GM23338 (cell line): ENCODE data around the gene SLC35D1. TPM values are rescaled to one million over a fixed set of nuclear protein-coding genes. Genes with fewer than 3 reads are reported as not detected.

Experiments
- ATAC-seq: fragments of 200-7000 bp; cut with Tn5 transposase; 3 replicates; pipeline ENCODE4 v1.9.1; 2020
- DNase-seq: peaks from one replicate; pipeline ENCODE4 v3.0.0-alpha.2; 2015; ENCODE audit warnings: low spot score
- H2AFZ ChIP-seq: fragments of 200-600 bp; sonication (generic); 2 replicates; pipeline ENCODE4 v1.8.0; 2016; ENCODE audit warnings: antibody characterized with exemption, mild to moderate bottlenecking, moderate library complexity
- H3F3A ChIP-seq: fragments of 200-600 bp; sonication (generic); replicated peaks from 2 replicates; pipeline ENCODE4 v1.8.0; 2017; ENCODE audit warnings: antibody characterized with exemption, mixed run types, low read depth
- H3K27ac ChIP-seq: fragments of 200-600 bp; sonication (generic); 2 replicates; pipeline ENCODE4 v1.6.1; 2016; ENCODE audit warnings: low read depth
- H3K27me3 ChIP-seq: fragments of 200-600 bp; sonication (generic); 2 replicates; pipeline ENCODE4 v1.8.0; 2016; ENCODE audit warnings: mild to moderate bottlenecking, mixed run types, moderate library complexity; ENCODE audit not compliant: insufficient read depth
- H3K36me3 ChIP-seq: fragments of 200-600 bp; sonication (generic); 2 replicates; pipeline ENCODE4 v1.8.0; 2016; ENCODE audit warnings: mild to moderate bottlenecking; ENCODE audit not compliant: insufficient read depth
- H3K4me1 ChIP-seq: fragments of 200-600 bp; sonication (generic); 2 replicates; pipeline ENCODE4 v1.8.0; 2016; ENCODE audit warnings: mild to moderate bottlenecking, moderate library complexity; ENCODE audit not compliant: insufficient read depth
- H3K4me2 ChIP-seq: fragments of 200-600 bp; sonication (generic); 2 replicates; pipeline ENCODE4 v1.7.1; 2017; ENCODE audit warnings: mixed run types
- H3K4me3 ChIP-seq: fragments of 200-600 bp; sonication (generic); 2 replicates; pipeline ENCODE4 v1.6.1; 2016; ENCODE audit warnings: mixed run types
- H3K79me2 ChIP-seq: fragments of 200-600 bp; sonication (generic); replicated peaks from 2 replicates; pipeline ENCODE4 v1.8.0; 2017; ENCODE audit warnings: mild to moderate bottlenecking; ENCODE audit not compliant: insufficient read depth
- H3K9me2 ChIP-seq: fragments of 200-600 bp; sonication (generic); 2 replicates; pipeline ENCODE4 v1.8.0; 2017; ENCODE audit not compliant: insufficient read depth
- H4K20me1 ChIP-seq: fragments of 200-600 bp; sonication (generic); replicated peaks from 2 replicates; pipeline ENCODE4 v1.8.0; 2017; ENCODE audit warnings: mild to moderate bottlenecking; ENCODE audit not compliant: insufficient read depth
- H3K27ac Mint-ChIP-seq: 2 replicates; pipeline ENCODE4 v1.8.0; 2020; ENCODE audit warnings: inconsistent platforms, mild to moderate bottlenecking, moderate library complexity, mixed read lengths
- H3K27me3 Mint-ChIP-seq: 3 replicates; pipeline ENCODE4 v1.8.0; 2022; ENCODE audit warnings: low read depth, mild to moderate bottlenecking, moderate library complexity, mixed read lengths, inconsistent platforms; ENCODE audit not compliant: insufficient read depth, poor library complexity
- H3K36me3 Mint-ChIP-seq: 3 replicates; pipeline ENCODE4 v1.8.0; 2021; ENCODE audit warnings: low read depth, mild to moderate bottlenecking, inconsistent platforms, moderate library complexity, mixed read lengths
- H3K4me1 Mint-ChIP-seq: 3 replicates; pipeline ENCODE4 v1.8.0; 2020; ENCODE audit warnings: mild to moderate bottlenecking, inconsistent platforms, mixed read lengths
- H3K4me3 Mint-ChIP-seq: 3 replicates; pipeline ENCODE4 v1.8.0; 2021; ENCODE audit warnings: moderate library complexity, mild to moderate bottlenecking, inconsistent platforms, mixed read lengths
- H3K9me3 Mint-ChIP-seq: 3 replicates; pipeline ENCODE4 v1.8.0; 2020; ENCODE audit warnings: moderate library complexity, mild to moderate bottlenecking, inconsistent platforms, mixed read lengths
- CREB1 ChIP-seq: fragments of 250-450 bp; sonication (Bioruptor Pico); IDR thresholded peaks from 2 replicates; pipeline ENCODE4 v1.5.0; 2020; ENCODE audit warnings: low read depth, mild to moderate bottlenecking, moderate library complexity
- EZH2 ChIP-seq: fragments of 200-600 bp; sonication (generic); IDR thresholded peaks from one replicate; pipeline ENCODE4 v1.8.0; 2017; ENCODE audit warnings: antibody characterized with exemption, mild to moderate bottlenecking, low read depth; ENCODE audit not compliant: unreplicated experiment
- EZH2phosphoT487 ChIP-seq: fragments of 200-600 bp; sonication (generic); IDR thresholded peaks from one replicate; pipeline ENCODE4 v1.8.1; 2018; ENCODE audit warnings: antibody characterized with exemption; ENCODE audit not compliant: unreplicated experiment
- JUNB ChIP-seq: IDR thresholded peaks from one replicate; pipeline ENCODE4 v1.6.1; 2016; ENCODE audit warnings: antibody characterized with exemption; ENCODE audit not compliant: unreplicated experiment
- NANOG ChIP-seq: IDR thresholded peaks from 2 replicates; pipeline ENCODE4 v1.6.1; 2016; ENCODE audit warnings: antibody characterized with exemption, borderline replicate concordance
- POLR2AphosphoS5 ChIP-seq: IDR thresholded peaks from 2 replicates; pipeline ENCODE4 v1.6.1; 2016; ENCODE audit warnings: antibody characterized with exemption, low read depth
- STAT1 ChIP-seq: IDR thresholded peaks from one replicate; pipeline ENCODE4 v1.6.1; 2016; ENCODE audit warnings: antibody characterized with exemption; ENCODE audit not compliant: unreplicated experiment
- ZNF114 ChIP-seq: fragments of 250-450 bp; sonication (Bioruptor Pico); IDR thresholded peaks from 2 replicates; pipeline ENCODE4 v1.5.0; 2020; ENCODE audit warnings: mild to moderate bottlenecking, moderate library complexity
- ZNF331 ChIP-seq: fragments of 250-450 bp; sonication (Bioruptor Pico); IDR thresholded peaks from 2 replicates; pipeline ENCODE4 v1.5.0; 2020; ENCODE audit warnings: low read depth, mild to moderate bottlenecking, moderate library complexity
- polyA plus RNA-seq: library from polyadenylated mRNA; unstranded; fragments of >200 nt; fragmentation: Nextera tagmentation; extraction: Ambion mirVana; gene quantifications from 2 replicates; pipeline ENCODE4 v1.2.1, GENCODE V29; 2016
- total RNA-seq: library from RNA; depleted of rRNA; stranded (reverse); fragments of >200 nt; shearing (Covaris generic); gene quantifications from 2 replicates; pipeline ENCODE4 v1.2.3, GENCODE V29; 2014
- TF ChIP-seq, protein P1 (sequence below): IDR thresholded peaks from one replicate; pipeline ENCODE4 v1.6.1; 2018; ENCODE audit warnings: antibody characterized with exemption; ENCODE audit not compliant: unreplicated experiment
- TF ChIP-seq, protein P2 (sequence below): IDR thresholded peaks from 2 replicates; pipeline ENCODE4 v1.6.1; 2016; ENCODE audit warnings: antibody characterized with exemption
- TF ChIP-seq, protein P3 (sequence below): fragments of 250-450 bp; sonication (Bioruptor Pico); IDR thresholded peaks from 2 replicates; pipeline ENCODE4 v1.5.0; 2020; ENCODE audit warnings: mild to moderate bottlenecking, moderate library complexity
- TF ChIP-seq, protein P4 (sequence below), 2 experiments: fragments of 200-600 bp in 1 of 2; sonication (generic) in 1 of 2; conservative IDR thresholded peaks; 2 replicates each; pipeline versions ENCODE4 v1.5.1 to v1.6.1; 2016 to 2017; ENCODE audit warnings: antibody characterized with exemption in 2 of 2, low read depth in 2 of 2, mild to moderate bottlenecking in 2 of 2, moderate library complexity in 1 of 2

The SLC35D1 gene
- total and polyA plus RNA-seq, 2 experiments from 2014 or later = 0.68 to 2.8 TPM

DNA sequence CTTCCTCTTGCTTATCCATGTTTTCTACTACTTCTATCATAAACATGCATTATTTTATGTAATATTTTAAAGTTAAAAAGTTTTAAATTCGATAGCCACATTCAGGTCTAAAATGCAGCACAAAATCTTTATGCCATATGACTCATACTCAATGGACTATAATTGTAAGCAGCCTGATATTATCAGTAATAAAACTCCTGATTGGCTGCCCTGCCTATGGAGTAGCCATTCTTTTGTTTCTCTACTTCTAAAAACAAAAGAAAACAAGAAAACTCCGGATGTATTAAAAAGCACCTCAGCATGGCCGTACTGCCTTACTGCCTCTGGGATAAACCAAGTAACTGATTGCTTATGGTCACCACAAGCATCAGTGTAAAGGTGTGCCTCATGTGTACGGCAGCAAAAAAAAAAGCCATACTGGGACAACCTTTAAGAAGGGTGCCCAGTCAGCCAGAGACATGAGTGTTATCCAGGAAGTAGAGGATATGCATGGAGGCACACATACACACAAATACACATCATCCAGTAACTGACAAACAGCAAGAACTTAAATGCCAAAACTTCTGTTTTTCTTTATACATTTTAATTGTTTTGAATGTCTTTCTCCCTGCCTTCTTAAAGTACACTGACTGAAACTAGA, 9.2 kb downstream of the SLC35D1 start:
- H3K4me2 ChIP-seq = no peak overlapping the region
- H3K27ac ChIP-seq = no peak overlapping the region
- H3K9me2 ChIP-seq = no peaks in the 10 kb centered on the region
- Mint-ChIP-seq H3K36me3 (peaks cover 12% of the 10 kb centered on the region; the same call in 2 of the 3 replicates), H3K4me3 (no peak overlapping the region), H3K9me3 (no peaks in the 10 kb centered on the region), H3K27ac (no peak overlapping the region), H3K4me1 (peaks cover 23% of the 10 kb centered on the region), H3K27me3 (no peaks in the 10 kb centered on the region)
- H3K4me1 ChIP-seq = no peaks in the 10 kb centered on the region
- DNase-seq (no peak), ATAC-seq (no peak)
- H3K79me2 ChIP-seq = no peaks in the 10 kb centered on the region
- H3K4me3 ChIP-seq = no peak overlapping the region
- no peaks in the 10 kb centered on the region for H3K27me3 ChIP-seq
- H3F3A ChIP-seq = no peaks in the 10 kb centered on the region
- TF ChIP-seq ZNF331 (CRISPR knock-in tag) = no peak
- TF ChIP-seq POLR2AphosphoS5 = no peak
- TF ChIP-seq, protein P1, sequence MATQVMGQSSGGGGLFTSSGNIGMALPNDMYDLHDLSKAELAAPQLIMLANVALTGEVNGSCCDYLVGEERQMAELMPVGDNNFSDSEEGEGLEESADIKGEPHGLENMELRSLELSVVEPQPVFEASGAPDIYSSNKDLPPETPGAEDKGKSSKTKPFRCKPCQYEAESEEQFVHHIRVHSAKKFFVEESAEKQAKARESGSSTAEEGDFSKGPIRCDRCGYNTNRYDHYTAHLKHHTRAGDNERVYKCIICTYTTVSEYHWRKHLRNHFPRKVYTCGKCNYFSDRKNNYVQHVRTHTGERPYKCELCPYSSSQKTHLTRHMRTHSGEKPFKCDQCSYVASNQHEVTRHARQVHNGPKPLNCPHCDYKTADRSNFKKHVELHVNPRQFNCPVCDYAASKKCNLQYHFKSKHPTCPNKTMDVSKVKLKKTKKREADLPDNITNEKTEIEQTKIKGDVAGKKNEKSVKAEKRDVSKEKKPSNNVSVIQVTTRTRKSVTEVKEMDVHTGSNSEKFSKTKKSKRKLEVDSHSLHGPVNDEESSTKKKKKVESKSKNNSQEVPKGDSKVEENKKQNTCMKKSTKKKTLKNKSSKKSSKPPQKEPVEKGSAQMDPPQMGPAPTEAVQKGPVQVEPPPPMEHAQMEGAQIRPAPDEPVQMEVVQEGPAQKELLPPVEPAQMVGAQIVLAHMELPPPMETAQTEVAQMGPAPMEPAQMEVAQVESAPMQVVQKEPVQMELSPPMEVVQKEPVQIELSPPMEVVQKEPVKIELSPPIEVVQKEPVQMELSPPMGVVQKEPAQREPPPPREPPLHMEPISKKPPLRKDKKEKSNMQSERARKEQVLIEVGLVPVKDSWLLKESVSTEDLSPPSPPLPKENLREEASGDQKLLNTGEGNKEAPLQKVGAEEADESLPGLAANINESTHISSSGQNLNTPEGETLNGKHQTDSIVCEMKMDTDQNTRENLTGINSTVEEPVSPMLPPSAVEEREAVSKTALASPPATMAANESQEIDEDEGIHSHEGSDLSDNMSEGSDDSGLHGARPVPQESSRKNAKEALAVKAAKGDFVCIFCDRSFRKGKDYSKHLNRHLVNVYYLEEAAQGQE = no peak
- TF ChIP-seq, protein P2, sequence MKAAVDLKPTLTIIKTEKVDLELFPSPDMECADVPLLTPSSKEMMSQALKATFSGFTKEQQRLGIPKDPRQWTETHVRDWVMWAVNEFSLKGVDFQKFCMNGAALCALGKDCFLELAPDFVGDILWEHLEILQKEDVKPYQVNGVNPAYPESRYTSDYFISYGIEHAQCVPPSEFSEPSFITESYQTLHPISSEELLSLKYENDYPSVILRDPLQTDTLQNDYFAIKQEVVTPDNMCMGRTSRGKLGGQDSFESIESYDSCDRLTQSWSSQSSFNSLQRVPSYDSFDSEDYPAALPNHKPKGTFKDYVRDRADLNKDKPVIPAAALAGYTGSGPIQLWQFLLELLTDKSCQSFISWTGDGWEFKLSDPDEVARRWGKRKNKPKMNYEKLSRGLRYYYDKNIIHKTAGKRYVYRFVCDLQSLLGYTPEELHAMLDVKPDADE = no peak
- TF ChIP-seq, protein P3, sequence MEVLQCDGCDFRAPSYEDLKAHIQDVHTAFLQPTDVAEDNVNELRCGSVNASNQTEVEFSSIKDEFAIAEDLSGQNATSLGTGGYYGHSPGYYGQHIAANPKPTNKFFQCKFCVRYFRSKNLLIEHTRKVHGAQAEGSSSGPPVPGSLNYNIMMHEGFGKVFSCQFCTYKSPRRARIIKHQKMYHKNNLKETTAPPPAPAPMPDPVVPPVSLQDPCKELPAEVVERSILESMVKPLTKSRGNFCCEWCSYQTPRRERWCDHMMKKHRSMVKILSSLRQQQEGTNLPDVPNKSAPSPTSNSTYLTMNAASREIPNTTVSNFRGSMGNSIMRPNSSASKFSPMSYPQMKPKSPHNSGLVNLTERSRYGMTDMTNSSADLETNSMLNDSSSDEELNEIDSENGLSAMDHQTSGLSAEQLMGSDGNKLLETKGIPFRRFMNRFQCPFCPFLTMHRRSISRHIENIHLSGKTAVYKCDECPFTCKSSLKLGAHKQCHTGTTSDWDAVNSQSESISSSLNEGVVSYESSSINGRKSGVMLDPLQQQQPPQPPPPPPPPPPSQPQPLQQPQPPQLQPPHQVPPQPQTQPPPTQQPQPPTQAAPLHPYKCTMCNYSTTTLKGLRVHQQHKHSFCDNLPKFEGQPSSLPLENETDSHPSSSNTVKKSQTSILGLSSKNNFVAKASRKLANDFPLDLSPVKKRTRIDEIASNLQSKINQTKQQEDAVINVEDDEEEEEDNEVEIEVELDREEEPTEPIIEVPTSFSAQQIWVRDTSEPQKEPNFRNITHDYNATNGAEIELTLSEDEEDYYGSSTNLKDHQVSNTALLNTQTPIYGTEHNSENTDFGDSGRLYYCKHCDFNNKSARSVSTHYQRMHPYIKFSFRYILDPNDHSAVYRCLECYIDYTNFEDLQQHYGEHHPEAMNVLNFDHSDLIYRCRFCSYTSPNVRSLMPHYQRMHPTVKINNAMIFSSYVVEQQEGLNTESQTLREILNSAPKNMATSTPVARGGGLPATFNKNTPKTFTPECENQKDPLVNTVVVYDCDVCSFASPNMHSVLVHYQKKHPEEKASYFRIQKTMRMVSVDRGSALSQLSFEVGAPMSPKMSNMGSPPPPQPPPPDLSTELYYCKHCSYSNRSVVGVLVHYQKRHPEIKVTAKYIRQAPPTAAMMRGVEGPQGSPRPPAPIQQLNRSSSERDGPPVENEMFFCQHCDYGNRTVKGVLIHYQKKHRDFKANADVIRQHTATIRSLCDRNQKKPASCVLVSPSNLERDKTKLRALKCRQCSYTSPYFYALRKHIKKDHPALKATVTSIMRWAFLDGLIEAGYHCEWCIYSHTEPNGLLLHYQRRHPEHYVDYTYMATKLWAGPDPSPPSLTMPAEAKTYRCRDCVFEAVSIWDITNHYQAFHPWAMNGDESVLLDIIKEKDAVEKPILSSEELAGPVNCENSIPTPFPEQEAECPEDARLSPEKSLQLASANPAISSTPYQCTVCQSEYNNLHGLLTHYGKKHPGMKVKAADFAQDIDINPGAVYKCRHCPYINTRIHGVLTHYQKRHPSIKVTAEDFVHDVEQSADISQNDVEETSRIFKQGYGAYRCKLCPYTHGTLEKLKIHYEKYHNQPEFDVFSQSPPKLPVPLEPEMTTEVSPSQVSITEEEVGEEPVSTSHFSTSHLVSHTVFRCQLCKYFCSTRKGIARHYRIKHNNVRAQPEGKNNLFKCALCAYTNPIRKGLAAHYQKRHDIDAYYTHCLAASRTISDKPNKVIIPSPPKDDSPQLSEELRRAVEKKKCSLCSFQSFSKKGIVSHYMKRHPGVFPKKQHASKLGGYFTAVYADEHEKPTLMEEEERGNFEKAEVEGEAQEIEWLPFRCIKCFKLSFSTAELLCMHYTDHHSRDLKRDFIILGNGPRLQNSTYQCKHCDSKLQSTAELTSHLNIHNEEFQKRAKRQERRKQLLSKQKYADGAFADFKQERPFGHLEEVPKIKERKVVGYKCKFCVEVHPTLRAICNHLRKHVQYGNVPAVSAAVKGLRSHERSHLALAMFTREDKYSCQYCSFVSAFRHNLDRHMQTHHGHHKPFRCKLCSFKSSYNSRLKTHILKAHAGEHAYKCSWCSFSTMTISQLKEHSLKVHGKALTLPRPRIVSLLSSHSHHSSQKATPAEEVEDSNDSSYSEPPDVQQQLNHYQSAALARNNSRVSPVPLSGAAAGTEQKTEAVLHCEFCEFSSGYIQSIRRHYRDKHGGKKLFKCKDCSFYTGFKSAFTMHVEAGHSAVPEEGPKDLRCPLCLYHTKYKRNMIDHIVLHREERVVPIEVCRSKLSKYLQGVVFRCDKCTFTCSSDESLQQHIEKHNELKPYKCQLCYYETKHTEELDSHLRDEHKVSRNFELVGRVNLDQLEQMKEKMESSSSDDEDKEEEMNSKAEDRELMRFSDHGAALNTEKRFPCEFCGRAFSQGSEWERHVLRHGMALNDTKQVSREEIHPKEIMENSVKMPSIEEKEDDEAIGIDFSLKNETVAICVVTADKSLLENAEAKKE = no peak
- no peak for TF ChIP-seq EZH2
- TF ChIP-seq STAT1 = no peak
- TF ChIP-seq JUNB = no peak
- no peak for TF ChIP-seq CREB1 (CRISPR knock-in tag)
- no peak for TF ChIP-seq NANOG
- TF ChIP-seq ZNF114 = no peak
- no peak for TF ChIP-seq EZH2phosphoT487
- TF ChIP-seq, protein P4, sequence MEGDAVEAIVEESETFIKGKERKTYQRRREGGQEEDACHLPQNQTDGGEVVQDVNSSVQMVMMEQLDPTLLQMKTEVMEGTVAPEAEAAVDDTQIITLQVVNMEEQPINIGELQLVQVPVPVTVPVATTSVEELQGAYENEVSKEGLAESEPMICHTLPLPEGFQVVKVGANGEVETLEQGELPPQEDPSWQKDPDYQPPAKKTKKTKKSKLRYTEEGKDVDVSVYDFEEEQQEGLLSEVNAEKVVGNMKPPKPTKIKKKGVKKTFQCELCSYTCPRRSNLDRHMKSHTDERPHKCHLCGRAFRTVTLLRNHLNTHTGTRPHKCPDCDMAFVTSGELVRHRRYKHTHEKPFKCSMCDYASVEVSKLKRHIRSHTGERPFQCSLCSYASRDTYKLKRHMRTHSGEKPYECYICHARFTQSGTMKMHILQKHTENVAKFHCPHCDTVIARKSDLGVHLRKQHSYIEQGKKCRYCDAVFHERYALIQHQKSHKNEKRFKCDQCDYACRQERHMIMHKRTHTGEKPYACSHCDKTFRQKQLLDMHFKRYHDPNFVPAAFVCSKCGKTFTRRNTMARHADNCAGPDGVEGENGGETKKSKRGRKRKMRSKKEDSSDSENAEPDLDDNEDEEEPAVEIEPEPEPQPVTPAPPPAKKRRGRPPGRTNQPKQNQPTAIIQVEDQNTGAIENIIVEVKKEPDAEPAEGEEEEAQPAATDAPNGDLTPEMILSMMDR (conservative IDR thresholded peaks at IDR 0.05; ENCODE audit: low read depth in 2 of 2) = no peak
- no peak overlapping the region for H2AFZ ChIP-seq
- H3K36me3 ChIP-seq = peaks cover 2% of the 10 kb centered on the region; the same call in 1 of the 2 replicates
- no peaks in the 10 kb centered on the region for H4K20me1 ChIP-seq
